Measurements from ENCODE around the gene STX11. TPM values are rescaled to one million over a fixed set of nuclear protein-coding genes. Genes with fewer than 3 reads are reported as not detected.

The STX11 gene
- total and polyA plus RNA-seq, 2 of the 13 experiments (the other 11 are each of a cell fraction or from before 2014, with no cell fraction given): 0.03 TPM; not detected in 1

DNA sequence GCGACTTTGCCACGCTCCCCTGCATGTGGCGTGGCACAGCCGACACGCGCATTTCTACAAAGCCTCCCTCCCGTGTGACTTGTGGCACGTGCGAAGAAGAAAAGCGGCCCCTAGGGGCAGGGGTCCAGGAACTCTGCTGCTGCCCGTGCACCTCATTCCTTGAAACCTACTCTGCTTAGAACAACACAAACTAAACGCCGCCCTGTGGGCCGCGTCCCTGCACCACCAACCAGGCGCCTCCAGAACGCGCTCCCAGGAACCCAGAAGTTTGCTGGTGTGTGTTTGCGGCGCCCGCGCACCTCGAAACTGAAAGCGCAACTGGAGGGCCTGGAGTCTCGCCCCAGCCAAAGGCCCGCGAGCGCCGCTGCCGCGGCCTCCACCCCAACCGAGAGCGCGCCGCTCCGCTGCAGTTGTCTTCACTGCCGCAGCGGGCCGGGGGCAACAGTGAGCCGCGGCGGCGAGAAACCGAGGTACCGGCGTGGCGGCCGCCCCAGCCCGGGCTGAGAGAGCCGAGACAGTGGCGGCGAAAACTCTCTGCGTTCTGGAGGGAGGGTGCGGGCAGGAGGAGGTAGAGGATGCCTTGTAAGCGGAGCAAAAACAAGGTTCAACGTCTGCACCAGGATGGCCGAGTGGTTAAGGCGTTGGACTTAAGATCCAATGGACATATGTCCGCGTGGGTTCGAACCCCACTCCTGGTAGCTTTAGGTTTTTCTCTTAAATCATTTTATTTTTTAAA, 65.8 kb downstream of the STX11 start (continued):
- TF ChIP-seq, protein P1, sequence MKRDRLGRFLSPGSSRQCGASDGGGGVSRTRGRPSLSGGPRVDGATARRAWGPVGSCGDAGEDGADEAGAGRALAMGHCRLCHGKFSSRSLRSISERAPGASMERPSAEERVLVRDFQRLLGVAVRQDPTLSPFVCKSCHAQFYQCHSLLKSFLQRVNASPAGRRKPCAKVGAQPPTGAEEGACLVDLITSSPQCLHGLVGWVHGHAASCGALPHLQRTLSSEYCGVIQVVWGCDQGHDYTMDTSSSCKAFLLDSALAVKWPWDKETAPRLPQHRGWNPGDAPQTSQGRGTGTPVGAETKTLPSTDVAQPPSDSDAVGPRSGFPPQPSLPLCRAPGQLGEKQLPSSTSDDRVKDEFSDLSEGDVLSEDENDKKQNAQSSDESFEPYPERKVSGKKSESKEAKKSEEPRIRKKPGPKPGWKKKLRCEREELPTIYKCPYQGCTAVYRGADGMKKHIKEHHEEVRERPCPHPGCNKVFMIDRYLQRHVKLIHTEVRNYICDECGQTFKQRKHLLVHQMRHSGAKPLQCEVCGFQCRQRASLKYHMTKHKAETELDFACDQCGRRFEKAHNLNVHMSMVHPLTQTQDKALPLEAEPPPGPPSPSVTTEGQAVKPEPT (CRISPR knock-in tag; IDR thresholded peaks at IDR 0.05; ENCODE audit: low read depth): no peak; the same call in 1 of the 2 replicates
- TF ChIP-seq KDM6A (CRISPR knock-in tag; IDR thresholded peaks at IDR 0.05; ENCODE audit: low read depth) (no peak), HMG20A (CRISPR knock-in tag; IDR thresholded peaks at IDR 0.05; ENCODE audit: borderline replicate concordance) (no peak), ZNF746 (CRISPR knock-in tag; IDR thresholded peaks at IDR 0.05) (peak; percentile 75; the same call in 1 of the 2 replicates), ZBTB20 (CRISPR knock-in tag; IDR thresholded peaks at IDR 0.05; ENCODE audit: borderline replicate concordance, low read depth) (peak; percentile 49; the same call in 1 of the 2 replicates), RARG (CRISPR knock-in tag; IDR thresholded peaks at IDR 0.05; ENCODE audit: low read depth) (no peak), ZNF616 (CRISPR knock-in tag; IDR thresholded peaks at IDR 0.05; ENCODE audit: low read depth) (no peak), GATAD2A (CRISPR knock-in tag; IDR thresholded peaks at IDR 0.05) (peak; percentile 76), ELF4 (CRISPR knock-in tag; IDR thresholded peaks at IDR 0.05; ENCODE audit: borderline replicate concordance) (peak; percentile 65; the same call in 1 of the 2 replicates), DMAP1 (CRISPR knock-in tag; IDR thresholded peaks at IDR 0.05) (peak; percentile 77; the same call in 1 of the 2 replicates), TAF15 (IDR thresholded peaks at IDR 0.05; ENCODE audit: low read depth, low read length, poor library complexity, severe bottlenecking) (peak; percentile 29), KLF6 (CRISPR knock-in tag; IDR thresholded peaks at IDR 0.05) (peak; percentile 88), FOXP1 (IDR thresholded peaks at IDR 0.05) (no peak), FOXP1 (CRISPR knock-in tag; IDR thresholded peaks at IDR 0.05) (no peak)
- TF ChIP-seq, protein P2, sequence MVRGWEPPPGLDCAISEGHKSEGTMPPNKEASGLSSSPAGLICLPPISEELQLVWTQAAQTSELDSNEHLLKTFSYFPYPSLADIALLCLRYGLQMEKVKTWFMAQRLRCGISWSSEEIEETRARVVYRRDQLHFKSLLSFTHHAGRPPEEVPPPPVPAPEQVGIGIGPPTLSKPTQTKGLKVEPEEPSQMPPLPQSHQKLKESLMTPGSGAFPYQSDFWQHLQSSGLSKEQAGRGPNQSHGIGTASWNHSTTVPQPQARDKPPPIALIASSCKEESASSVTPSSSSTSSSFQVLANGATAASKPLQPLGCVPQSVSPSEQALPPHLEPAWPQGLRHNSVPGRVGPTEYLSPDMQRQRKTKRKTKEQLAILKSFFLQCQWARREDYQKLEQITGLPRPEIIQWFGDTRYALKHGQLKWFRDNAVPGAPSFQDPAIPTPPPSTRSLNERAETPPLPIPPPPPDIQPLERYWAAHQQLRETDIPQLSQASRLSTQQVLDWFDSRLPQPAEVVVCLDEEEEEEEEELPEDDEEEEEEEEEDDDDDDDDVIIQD (CRISPR knock-in tag; IDR thresholded peaks at IDR 0.05; ENCODE audit: low read depth): peak; percentile 83
- TF ChIP-seq, protein P3, sequence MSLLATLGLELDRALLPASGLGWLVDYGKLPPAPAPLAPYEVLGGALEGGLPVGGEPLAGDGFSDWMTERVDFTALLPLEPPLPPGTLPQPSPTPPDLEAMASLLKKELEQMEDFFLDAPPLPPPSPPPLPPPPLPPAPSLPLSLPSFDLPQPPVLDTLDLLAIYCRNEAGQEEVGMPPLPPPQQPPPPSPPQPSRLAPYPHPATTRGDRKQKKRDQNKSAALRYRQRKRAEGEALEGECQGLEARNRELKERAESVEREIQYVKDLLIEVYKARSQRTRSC (CRISPR knock-in tag; IDR thresholded peaks at IDR 0.05; ENCODE audit: low read depth): no peak
- TF ChIP-seq, protein P4, sequence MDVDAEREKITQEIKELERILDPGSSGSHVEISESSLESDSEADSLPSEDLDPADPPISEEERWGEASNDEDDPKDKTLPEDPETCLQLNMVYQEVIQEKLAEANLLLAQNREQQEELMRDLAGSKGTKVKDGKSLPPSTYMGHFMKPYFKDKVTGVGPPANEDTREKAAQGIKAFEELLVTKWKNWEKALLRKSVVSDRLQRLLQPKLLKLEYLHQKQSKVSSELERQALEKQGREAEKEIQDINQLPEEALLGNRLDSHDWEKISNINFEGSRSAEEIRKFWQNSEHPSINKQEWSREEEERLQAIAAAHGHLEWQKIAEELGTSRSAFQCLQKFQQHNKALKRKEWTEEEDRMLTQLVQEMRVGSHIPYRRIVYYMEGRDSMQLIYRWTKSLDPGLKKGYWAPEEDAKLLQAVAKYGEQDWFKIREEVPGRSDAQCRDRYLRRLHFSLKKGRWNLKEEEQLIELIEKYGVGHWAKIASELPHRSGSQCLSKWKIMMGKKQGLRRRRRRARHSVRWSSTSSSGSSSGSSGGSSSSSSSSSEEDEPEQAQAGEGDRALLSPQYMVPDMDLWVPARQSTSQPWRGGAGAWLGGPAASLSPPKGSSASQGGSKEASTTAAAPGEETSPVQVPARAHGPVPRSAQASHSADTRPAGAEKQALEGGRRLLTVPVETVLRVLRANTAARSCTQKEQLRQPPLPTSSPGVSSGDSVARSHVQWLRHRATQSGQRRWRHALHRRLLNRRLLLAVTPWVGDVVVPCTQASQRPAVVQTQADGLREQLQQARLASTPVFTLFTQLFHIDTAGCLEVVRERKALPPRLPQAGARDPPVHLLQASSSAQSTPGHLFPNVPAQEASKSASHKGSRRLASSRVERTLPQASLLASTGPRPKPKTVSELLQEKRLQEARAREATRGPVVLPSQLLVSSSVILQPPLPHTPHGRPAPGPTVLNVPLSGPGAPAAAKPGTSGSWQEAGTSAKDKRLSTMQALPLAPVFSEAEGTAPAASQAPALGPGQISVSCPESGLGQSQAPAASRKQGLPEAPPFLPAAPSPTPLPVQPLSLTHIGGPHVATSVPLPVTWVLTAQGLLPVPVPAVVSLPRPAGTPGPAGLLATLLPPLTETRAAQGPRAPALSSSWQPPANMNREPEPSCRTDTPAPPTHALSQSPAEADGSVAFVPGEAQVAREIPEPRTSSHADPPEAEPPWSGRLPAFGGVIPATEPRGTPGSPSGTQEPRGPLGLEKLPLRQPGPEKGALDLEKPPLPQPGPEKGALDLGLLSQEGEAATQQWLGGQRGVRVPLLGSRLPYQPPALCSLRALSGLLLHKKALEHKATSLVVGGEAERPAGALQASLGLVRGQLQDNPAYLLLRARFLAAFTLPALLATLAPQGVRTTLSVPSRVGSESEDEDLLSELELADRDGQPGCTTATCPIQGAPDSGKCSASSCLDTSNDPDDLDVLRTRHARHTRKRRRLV (CRISPR knock-in tag; IDR thresholded peaks at IDR 0.05): no peak; the same call in 1 of the 2 replicates
- TF ChIP-seq, protein P5, sequence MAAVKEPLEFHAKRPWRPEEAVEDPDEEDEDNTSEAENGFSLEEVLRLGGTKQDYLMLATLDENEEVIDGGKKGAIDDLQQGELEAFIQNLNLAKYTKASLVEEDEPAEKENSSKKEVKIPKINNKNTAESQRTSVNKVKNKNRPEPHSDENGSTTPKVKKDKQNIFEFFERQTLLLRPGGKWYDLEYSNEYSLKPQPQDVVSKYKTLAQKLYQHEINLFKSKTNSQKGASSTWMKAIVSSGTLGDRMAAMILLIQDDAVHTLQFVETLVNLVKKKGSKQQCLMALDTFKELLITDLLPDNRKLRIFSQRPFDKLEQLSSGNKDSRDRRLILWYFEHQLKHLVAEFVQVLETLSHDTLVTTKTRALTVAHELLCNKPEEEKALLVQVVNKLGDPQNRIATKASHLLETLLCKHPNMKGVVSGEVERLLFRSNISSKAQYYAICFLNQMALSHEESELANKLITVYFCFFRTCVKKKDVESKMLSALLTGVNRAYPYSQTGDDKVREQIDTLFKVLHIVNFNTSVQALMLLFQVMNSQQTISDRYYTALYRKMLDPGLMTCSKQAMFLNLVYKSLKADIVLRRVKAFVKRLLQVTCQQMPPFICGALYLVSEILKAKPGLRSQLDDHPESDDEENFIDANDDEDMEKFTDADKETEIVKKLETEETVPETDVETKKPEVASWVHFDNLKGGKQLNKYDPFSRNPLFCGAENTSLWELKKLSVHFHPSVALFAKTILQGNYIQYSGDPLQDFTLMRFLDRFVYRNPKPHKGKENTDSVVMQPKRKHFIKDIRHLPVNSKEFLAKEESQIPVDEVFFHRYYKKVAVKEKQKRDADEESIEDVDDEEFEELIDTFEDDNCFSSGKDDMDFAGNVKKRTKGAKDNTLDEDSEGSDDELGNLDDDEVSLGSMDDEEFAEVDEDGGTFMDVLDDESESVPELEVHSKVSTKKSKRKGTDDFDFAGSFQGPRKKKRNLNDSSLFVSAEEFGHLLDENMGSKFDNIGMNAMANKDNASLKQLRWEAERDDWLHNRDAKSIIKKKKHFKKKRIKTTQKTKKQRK (IDR thresholded peaks at IDR 0.05; ENCODE audit: low read length): no peak

Measured in HepG2 (cell line).